Neutrophil (primary cell): ENCODE measurements around the gene C10orf95.

Source experiments
- H3K27ac ChIP-seq: fragments of 200-600 bp; sonication (generic); 2 replicates; pipeline ENCODE4 v1.5.1; 2016; ENCODE audit warnings: mild to moderate bottlenecking, moderate library complexity
- H3K27me3 ChIP-seq: fragments of 200-600 bp; sonication (generic); 2 replicates; pipeline ENCODE4 v1.6.0; 2016; ENCODE audit warnings: mild to moderate bottlenecking
- H3K36me3 ChIP-seq: fragments of 200-600 bp; sonication (generic); 2 replicates; pipeline ENCODE4 v1.5.1; 2017
- H3K4me1 ChIP-seq, 2 experiments: fragments of 200-600 bp in 1 of 2; sonication (generic) in 1 of 2; 1 replicate in 1 of 2; 2 replicates in 1 of 2; pipeline versions ENCODE4 v1.5.1 to v1.6.1; 2013 to 2016; ENCODE audit warnings: low read depth in 1 of 2, low read length in 1 of 2, mild to moderate bottlenecking in 1 of 2, moderate library complexity in 1 of 2; ENCODE audit not compliant: control insufficient read depth in 1 of 2, insufficient read depth in 1 of 2
- H3K4me3 ChIP-seq, 2 experiments: fragments of 200-600 bp in 1 of 2; sonication (generic) in 1 of 2; 1 replicate in 1 of 2; 2 replicates in 1 of 2; pipeline ENCODE4 v1.5.1; 2013 to 2016; ENCODE audit warnings: low read depth in 1 of 2, low read length in 1 of 2, mild to moderate bottlenecking in 1 of 2, moderate library complexity in 1 of 2
- H3K9me3 ChIP-seq: fragments of 200-600 bp; sonication (generic); 2 replicates; pipeline ENCODE4 v1.5.1; 2016
- CTCF ChIP-seq: fragments of 200-600 bp; sonication (generic); IDR thresholded peaks from 2 replicates; pipeline ENCODE4 v1.5.1; 2016; ENCODE audit warnings: antibody characterized with exemption

C10orf95 gene

DNA sequence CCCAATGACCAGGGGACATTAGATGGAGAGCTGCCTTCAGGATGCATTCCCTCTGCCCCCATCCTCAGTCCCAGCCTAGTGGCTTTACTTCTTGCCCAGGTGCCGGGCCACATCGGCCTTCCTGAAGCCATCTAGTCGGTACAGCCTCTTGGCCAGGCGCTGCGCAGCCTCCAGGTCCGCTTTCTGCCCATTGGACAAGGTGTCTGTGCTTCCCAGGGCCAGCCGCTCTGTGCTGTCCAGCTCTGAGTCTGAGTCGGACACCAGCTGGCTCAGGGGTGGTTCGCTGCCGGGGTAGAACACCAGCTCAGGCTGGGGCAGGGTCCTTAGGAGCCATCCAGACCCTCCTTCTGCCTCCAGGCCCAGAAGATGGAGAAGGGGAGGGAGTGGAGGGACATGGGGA is 39.0 kb downstream of the C10orf95 start:
- Histone ChIP-seq H3K4me3 (no peak overlapping the region), H3K27ac (no peak overlapping the region), H3K27me3 (peaks cover 100% of the 10 kb centered on the region), H3K9me3 (no peaks in the 10 kb centered on the region), H3K4me1 (peaks cover 0 to 12% of the 10 kb centered on the region in 2 experiments), H3K36me3 (no peaks in the 10 kb centered on the region)
- TF ChIP-seq CTCF: no peak

DNA sequence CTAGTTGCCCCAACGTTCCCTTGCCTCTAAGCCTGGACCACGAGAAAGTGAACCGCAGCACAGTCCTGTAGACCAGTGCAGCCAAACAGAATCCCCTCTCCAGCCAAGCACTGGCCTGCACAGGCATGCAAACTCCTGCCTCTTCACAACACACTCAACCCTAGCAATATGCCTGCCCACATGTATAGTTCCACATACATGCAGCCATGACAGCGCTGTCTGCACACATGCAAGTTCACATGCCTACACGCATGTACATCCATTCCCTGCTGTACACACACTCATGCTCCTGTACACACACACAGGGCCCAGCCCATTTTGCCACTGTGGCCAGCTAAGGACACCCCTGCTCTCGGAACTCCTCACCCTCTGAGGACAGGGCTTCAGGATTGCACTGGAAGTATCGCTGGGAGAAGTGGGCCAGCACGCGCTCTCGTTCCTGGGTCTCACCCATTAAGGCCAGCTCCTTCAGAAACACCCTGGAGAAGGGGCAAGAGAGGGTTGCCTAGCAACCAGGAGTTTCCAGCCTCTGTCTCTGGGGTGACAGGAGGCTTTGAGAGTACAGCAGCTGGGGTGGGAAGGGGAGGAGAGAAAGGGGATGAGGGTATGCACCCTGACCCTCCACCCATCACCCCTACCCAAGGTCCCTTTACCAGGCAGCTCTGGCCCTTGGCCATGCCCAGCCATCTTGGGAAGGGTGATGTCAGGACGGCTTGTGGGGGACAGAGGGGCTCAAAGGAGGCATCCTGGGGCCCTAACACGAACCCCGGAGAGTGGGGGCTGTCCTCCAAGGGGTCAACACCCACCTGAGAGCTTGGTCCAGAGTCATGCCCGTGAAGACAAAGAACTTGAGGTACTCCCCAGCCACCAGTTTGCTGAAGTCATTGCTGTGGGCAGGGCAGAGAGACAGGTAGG is 39.7 kb downstream of the C10orf95 start:
- Histone ChIP-seq H3K27me3 (peaks cover 100% of the 10 kb centered on the region), H3K4me1 (peaks cover 0 to 12% of the 10 kb centered on the region in 2 experiments), H3K9me3 (no peaks in the 10 kb centered on the region), H3K36me3 (no peaks in the 10 kb centered on the region), H3K4me3 (no peak overlapping the region), H3K27ac (no peak overlapping the region)
- no peak for TF ChIP-seq CTCF

DNA sequence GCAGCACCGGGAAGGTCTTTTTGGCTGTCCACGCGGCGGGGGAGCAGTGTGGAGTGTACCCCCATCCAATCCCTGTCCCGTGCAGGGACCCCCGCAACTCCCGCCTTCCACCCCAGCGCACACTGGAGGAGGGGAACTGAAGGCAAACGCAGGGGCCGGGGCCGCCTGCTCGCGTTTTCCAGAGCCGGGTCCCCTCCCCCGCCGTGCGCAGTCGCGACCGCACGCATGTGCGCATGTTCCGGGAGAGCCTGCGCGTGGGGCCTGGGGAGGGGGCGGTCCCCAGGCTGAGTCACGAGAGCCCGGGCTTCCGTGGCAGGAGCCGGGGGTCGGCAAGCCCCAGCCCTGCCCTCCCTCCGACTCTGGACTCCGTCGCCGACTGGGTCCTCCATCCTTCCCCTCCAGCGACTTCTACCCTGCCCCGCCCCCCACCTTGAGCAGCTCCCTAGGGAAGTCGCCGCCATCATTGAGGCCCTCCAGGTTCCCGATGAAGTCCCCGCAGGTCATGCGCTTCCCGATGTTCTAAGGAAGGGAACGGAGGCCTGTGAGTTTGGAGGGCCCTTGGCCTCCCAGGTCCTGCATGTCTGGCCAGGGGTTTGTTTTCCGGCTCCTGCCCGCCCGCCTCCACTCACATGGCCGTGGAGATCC is 40.8 kb downstream of the C10orf95 start:
- H3K4me3 ChIP-seq: no peak overlapping the region
- H3K4me1 ChIP-seq: peaks cover 0 to 12% of the 10 kb centered on the region in 2 experiments
- no peaks in the 10 kb centered on the region for H3K9me3 ChIP-seq
- TF ChIP-seq CTCF: no peak
- H3K36me3 ChIP-seq: no peaks in the 10 kb centered on the region
- H3K27ac ChIP-seq: no peak overlapping the region
- H3K27me3 ChIP-seq: peaks cover 97% of the 10 kb centered on the region

DNA sequence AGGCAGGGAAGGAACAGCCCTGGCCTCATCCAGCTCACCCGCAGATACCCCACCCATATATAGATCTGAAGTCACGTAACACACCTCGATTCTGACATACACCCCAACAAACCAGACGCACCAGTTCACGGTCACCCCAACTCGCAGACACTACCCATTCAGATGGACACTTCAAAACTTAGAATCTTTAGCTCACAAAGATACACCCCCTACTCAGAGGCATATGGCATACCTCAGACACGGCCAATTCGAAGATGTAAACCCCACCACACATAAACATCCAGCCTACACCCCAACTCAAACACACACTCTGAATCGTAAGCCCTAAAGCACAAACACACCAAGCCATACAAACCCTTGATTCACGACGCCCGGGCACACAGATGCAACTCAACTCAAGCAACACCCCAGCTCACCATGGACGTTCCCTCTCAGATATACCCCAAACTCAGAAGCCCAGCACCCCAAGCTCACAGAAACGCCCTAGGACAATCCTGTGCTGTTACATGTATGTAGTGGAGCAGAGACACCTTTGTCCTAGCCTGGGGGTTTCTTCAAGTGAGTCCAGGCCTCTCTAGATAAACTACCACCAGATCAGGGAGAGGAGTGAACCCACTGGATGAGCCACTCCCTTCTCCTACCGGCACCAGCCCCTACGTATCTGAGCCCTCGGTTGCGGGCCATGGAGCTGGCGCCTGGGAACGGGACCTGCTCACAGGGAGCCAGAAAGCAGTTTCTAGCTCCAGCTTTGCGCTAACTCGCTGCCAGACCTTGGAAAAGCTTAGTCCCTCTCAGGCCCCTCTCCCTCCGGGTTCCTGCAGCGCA is 41.5 kb downstream of the C10orf95 start:
- no peaks in the 10 kb centered on the region for H3K9me3 ChIP-seq
- no peak overlapping the region for H3K27ac ChIP-seq
- TF ChIP-seq CTCF: no peak
- peaks cover 95% of the 10 kb centered on the region for H3K27me3 ChIP-seq
- H3K36me3 ChIP-seq: no peaks in the 10 kb centered on the region
- H3K4me3 ChIP-seq: no peak overlapping the region
- peaks cover 0 to 12% of the 10 kb centered on the region in 2 experiments for H3K4me1 ChIP-seq
